Panc1 (cell line): ENCODE data around the gene ITFG1. TPM values are rescaled to one million over a fixed set of nuclear protein-coding genes. Genes with fewer than 3 reads are reported as not detected.
"Not testable (repeated sequence)": the region's sequence is repeated elsewhere in the genome, so short reads cannot be mapped to it uniquely, and the experiment has no call there.

Source experiments
- ATAC-seq: fragments of 200-7000 bp; cut with Tn5 transposase; 2 replicates; pipeline ENCODE4 v1.9.1; 2020; ENCODE audit warnings: mild to moderate bottlenecking, moderate library complexity
- BruUV-seq: library from RNA; stranded (reverse); fragments of 400-500 nt; replicated peaks from 2 replicates; lab custom pipeline; 2021; lab: Mats Ljungman, UMichigan
- CTCF ChIA-PET: fragments of 300-600 bp; sonication (Branson Sonifier 250); formaldehyde crosslinking; loops from one replicate; lab custom pipeline; 2022; ENCODE audit warnings: antibody characterized with exemption; lab: Charles Lee
- POLR2A ChIA-PET: fragments of 300-600 bp; sonication (Branson Sonifier 250); formaldehyde crosslinking; loops from one replicate; lab custom pipeline; 2022; ENCODE audit warnings: antibody characterized with exemption; lab: Charles Lee
- DNase-seq: peaks from one replicate; pipeline ENCODE4 v3.0.0-alpha.2; 2010; ENCODE audit warnings: low read depth, low spot score
- H3K27ac ChIP-seq: 2 replicates; pipeline ENCODE4 v1.5.1; 2011; ENCODE audit warnings: mild to moderate bottlenecking, low read length, inconsistent platforms
- H3K27me3 ChIP-seq: fragments of 200-500 bp; sonication (Bioruptor generic); 2 replicates; pipeline ENCODE4 v1.6.0; 2014; ENCODE audit warnings: low read length, inconsistent platforms; ENCODE audit not compliant: control insufficient read depth, insufficient read depth
- H3K36me3 ChIP-seq: fragments of 200-500 bp; sonication (Bioruptor generic); 2 replicates; pipeline ENCODE4 v1.5.1; 2014; ENCODE audit warnings: inconsistent platforms, mild to moderate bottlenecking, low read length, moderate library complexity; ENCODE audit not compliant: control insufficient read depth, insufficient read depth
- H3K4me1 ChIP-seq: 2 replicates; pipeline ENCODE4 v1.5.1; 2011; ENCODE audit warnings: inconsistent platforms, mild to moderate bottlenecking, low read length, moderate library complexity; ENCODE audit not compliant: control insufficient read depth, insufficient read depth
- H3K4me3 ChIP-seq, 2 experiments: 2 replicates each; pipeline ENCODE4 v1.5.1; 2011 to 2012; ENCODE audit warnings: low read depth in 2 of 2, low read length in 2 of 2, mild to moderate bottlenecking in 2 of 2, inconsistent platforms in 1 of 2, moderate library complexity in 1 of 2
- H3K9me3 ChIP-seq: fragments of 200-500 bp; sonication (Bioruptor generic); 2 replicates; pipeline ENCODE4 v1.5.1; 2014; ENCODE audit warnings: low read depth, mild to moderate bottlenecking, inconsistent platforms, low read length, moderate library complexity; ENCODE audit not compliant: control insufficient read depth, insufficient read depth
- CTCF ChIP-seq: fragments of 450-650 bp; IDR thresholded peaks from 2 replicates; pipeline ENCODE4 v1.5.1; 2017; ENCODE audit warnings: mild to moderate bottlenecking
- POLR2AphosphoS5 ChIP-seq: IDR thresholded peaks from 2 replicates; pipeline ENCODE4 v1.6.1; 2012; ENCODE audit warnings: mild to moderate bottlenecking, low read depth, low read length, moderate library complexity
- REST ChIP-seq, 2 experiments: IDR thresholded peaks; 2 replicates each; pipeline ENCODE4 v1.6.1; 2011 to 2012; ENCODE audit warnings: low read depth in 2 of 2, control low read depth in 1 of 2, low read length in 1 of 2, mild to moderate bottlenecking in 1 of 2, moderate library complexity in 1 of 2; ENCODE audit not compliant: insufficient read depth in 1 of 2
- SIN3A ChIP-seq: IDR thresholded peaks from 2 replicates; pipeline ENCODE4 v1.6.1; 2012; ENCODE audit warnings: low read depth, mild to moderate bottlenecking, low read length, moderate library complexity, borderline replicate concordance; ENCODE audit not compliant: insufficient read depth
- TCF7L2 ChIP-seq: IDR thresholded peaks from 2 replicates; pipeline ENCODE4 v1.6.1; 2011; ENCODE audit warnings: mild to moderate bottlenecking, low read depth, low read length, inconsistent platforms
- in situ Hi-C: cut with HindIII; loops from 2 replicates; pipeline ENCODE4 v1.10.0; 2016; ENCODE audit warnings: low sequenced_read_pairs, low pct_unique_long_range_greater_than_20kb
- intact Hi-C: fragments of 100-400 bp; cut with micrococcal nuclease; formaldehyde crosslinking; loops from one replicate; pipeline ENCODE4 v1.10.0; 2022; ENCODE audit not compliant: unreplicated experiment
- total RNA-seq: library from RNA; stranded (reverse); gene quantifications from one replicate; pipeline ENCODE4 v1.2.1, GENCODE V29; 2021; ENCODE audit not compliant: unreplicated experiment

The ITFG1 gene
- total RNA-seq, 1 experiment from 2014 or later, result 26.5 TPM

GRCh38 chr16:47470211-47470610 lies 9.3 kb upstream of the ITFG1 start:
- no peak for DNase-seq
- in situ Hi-C loops (no loop called here), intact Hi-C loops (no loop called here)
- no peak overlapping the region for H3K4me3 ChIP-seq
- no peaks in the 10 kb centered on the region for H3K27me3 ChIP-seq
- H3K27ac ChIP-seq, result no peak overlapping the region
- ChIA-PET CTCF (no interaction called here), POLR2A (no interaction called here)
- TF ChIP-seq CTCF, result no peak
- no peak for ATAC-seq
- no peaks in the 10 kb centered on the region for H3K9me3 ChIP-seq
- BruUV-seq, result no TSS peak
- H3K36me3 ChIP-seq, result no peaks in the 10 kb centered on the region
- no peaks in the 10 kb centered on the region for H3K4me1 ChIP-seq

GRCh38 chr16:47469227-47469626 lies 8.4 kb upstream of the ITFG1 start:
- BruUV-seq, result no TSS peak
- ATAC-seq (no peak), DNase-seq (no peak)
- Histone ChIP-seq H3K27ac (no peak overlapping the region), H3K4me3 (no peak overlapping the region), H3K4me1 (no peaks in the 10 kb centered on the region), H3K27me3 (no peaks in the 10 kb centered on the region), H3K9me3 (no peaks in the 10 kb centered on the region), H3K36me3 (no peaks in the 10 kb centered on the region)
- ChIA-PET POLR2A (no interaction called here), CTCF (no interaction called here)
- intact Hi-C loops (loop anchor here (10.0 kb wide), 1 partner anchor 324 kb away; the partner anchor contains the start of gene NETO2), in situ Hi-C loops (no loop called here)
- TF ChIP-seq SIN3A (no peak), REST (IDR thresholded peaks at IDR 0.05; ENCODE audit: insufficient read depth in 1 of 2, low read depth in 2 of 2, low read length in 1 of 2) (no peak), TCF7L2 (no peak), CTCF (no peak), POLR2AphosphoS5 (no peak)

- H3K27ac ChIP-seq, H3K27me3 ChIP-seq, H3K4me1 ChIP-seq, H3K9me3 ChIP-seq, in situ Hi-C loops, H3K4me3 ChIP-seq, BruUV-seq, CTCF ChIA-PET, POLR2A ChIA-PET, H3K36me3 ChIP-seq, ATAC-seq, DNase-seq: not testable (repeated sequence)
- intact Hi-C loops, result loop anchor here (10.0 kb wide), 1 partner anchor 323 kb away; the partner anchor contains the start of gene NETO2
Observed at GRCh38 chr16:47468070-47468689, 7.3 kb upstream of the ITFG1 start.
